Activated naive CD4-positive, alpha-beta T cell treated with anti-CD3 and anti-CD28 coated beads, Interleukin-2, amount 50 U/mL, for 16 hours (primary cell): Measurements from ENCODE around the gene HELZ.
"Not testable (repeated sequence)": the region's sequence is repeated elsewhere in the genome, so short reads cannot be mapped to it uniquely, and the experiment has no call there.

Experiments used
- DNase-seq: peaks from one replicate; pipeline ENCODE4 v3.0.0-alpha.2; 2020

Gene HELZ, protein sequence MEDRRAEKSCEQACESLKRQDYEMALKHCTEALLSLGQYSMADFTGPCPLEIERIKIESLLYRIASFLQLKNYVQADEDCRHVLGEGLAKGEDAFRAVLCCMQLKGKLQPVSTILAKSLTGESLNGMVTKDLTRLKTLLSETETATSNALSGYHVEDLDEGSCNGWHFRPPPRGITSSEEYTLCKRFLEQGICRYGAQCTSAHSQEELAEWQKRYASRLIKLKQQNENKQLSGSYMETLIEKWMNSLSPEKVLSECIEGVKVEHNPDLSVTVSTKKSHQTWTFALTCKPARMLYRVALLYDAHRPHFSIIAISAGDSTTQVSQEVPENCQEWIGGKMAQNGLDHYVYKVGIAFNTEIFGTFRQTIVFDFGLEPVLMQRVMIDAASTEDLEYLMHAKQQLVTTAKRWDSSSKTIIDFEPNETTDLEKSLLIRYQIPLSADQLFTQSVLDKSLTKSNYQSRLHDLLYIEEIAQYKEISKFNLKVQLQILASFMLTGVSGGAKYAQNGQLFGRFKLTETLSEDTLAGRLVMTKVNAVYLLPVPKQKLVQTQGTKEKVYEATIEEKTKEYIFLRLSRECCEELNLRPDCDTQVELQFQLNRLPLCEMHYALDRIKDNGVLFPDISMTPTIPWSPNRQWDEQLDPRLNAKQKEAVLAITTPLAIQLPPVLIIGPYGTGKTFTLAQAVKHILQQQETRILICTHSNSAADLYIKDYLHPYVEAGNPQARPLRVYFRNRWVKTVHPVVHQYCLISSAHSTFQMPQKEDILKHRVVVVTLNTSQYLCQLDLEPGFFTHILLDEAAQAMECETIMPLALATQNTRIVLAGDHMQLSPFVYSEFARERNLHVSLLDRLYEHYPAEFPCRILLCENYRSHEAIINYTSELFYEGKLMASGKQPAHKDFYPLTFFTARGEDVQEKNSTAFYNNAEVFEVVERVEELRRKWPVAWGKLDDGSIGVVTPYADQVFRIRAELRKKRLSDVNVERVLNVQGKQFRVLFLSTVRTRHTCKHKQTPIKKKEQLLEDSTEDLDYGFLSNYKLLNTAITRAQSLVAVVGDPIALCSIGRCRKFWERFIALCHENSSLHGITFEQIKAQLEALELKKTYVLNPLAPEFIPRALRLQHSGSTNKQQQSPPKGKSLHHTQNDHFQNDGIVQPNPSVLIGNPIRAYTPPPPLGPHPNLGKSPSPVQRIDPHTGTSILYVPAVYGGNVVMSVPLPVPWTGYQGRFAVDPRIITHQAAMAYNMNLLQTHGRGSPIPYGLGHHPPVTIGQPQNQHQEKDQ (N-terminal part only)

DNA sequence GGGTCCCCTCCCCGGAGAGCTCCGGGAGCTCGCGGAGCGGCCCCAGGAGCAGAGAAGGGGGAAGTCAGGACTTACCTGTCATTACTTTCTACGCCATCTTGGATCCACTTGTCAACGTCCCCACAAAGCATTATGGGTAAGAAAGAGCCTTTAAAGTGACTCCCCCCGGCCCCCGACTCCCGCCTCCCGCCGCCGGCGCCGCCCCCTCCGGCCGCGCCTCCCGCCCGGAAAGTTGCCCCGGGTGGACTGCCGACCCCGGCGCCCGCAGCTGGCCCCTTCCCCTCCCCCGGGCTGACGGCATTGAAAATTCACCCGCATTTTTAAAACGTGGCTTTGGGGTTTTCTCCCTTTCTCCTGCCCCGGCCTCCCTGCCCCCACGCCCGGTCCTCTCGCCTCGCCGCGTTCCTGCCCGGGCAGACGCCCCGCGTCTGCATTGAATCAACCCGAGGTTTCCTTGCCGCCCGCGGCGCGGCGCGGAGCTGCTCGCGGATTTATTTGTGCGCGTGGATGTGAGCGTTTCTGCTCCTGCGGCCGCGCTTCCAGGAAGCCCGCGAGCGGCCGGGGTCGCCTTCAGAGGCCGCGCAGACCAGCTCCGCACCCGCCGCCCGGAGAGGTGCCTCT is at the start of gene HELZ:
Gene HELZ (minus strand): TSS at position 124 of the 621 bp plus-strand sequence. CDS start 26,392 bp downstream, outside the sequence.
- peak; percentile 73 for DNase-seq

DNA sequence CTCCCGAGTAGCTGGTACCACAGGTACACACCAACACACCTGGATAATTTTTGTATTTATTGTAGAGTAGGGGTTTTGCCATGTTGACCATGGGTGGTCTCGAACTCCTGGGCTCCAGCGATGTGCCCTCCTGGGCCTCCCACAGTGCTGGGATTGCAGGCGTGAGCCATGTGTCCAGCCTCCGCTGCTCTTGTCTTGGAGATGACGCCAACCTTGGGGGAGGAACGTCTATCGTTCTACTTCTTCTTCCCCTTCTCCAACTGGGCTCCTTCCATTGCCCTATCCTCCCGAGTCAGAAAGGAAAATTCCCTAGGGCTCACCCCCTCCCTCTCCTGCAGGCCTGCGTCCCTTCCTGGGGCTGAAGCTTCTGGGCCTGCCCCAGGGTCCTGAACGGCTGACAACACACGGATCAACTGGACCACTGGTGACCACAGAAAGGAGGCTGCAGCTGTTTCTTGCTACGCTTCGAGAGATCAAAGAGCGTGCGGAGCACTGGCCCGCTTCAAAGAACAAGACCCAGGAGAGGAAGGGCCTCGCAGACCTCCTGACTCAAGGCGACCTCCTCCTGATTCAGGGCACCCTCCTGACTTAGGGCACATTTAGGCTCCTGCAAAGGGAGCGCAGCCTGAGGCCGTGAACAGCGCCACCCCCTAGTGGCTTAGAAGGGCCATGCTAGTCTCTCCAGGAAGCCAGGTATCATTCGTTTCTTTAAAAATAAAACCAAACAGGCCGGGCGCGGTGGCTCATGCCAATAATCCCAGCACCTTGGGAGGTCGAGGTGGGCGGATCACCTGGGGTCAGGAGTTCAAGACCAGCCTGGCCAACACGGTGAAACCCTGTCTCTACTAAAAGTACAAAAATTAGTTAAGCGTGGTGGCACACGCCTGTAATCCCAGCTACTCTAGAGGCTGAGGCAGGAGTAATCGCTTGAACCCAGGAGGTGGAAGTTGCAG is 48.5 kb upstream of the HELZ start:
- DNase-seq = peak; percentile 65

DNA sequence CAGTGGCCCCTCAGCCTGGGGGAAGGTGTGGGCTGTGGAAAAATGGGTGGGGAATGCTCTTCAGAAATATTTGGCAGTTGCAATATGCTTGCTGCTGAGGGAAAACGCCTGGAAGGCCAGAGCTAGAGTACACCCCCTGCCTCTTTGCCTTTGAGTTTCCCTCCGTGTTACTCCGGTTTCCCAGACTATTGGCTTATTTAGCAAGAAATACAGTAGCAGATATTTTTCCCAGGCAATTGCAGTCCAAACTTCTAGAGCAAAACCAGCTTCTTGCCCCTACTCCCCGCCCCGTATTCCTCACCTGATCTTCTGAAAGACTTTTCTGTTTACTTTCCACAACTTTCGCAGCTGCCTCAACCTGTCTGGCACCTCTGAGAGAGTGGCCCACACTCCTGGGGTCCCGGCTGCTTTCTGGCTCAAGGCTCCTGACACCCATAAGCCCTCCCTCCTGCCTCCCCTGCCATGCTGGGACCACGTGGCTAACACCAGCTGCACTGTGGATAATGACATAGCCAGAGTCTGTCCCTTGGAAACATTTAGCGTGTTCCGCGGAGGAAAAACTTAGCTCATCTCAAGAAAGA is 45.8 kb upstream of the HELZ start:
- DNase-seq = no peak

DNA sequence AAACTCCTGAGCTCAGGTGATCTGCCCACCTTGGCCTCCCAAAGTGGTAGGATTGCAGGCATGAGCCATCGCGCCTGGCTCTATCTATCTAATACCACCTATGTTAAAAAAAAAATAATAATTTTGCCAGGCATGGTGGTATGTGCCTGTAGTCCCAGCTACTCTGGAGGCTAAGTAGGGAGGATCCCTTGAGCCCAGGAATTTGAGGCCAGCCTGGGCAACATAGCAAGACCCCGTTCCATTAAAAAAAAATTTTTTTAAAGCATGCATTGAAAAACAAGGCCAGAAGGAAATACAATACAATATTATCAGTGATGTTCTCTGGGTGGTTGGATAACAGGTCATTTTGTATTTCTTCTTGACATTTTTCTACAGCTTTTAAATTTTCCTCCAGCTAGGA is 45.2 kb upstream of the HELZ start:
- DNase-seq = no peak

DNA sequence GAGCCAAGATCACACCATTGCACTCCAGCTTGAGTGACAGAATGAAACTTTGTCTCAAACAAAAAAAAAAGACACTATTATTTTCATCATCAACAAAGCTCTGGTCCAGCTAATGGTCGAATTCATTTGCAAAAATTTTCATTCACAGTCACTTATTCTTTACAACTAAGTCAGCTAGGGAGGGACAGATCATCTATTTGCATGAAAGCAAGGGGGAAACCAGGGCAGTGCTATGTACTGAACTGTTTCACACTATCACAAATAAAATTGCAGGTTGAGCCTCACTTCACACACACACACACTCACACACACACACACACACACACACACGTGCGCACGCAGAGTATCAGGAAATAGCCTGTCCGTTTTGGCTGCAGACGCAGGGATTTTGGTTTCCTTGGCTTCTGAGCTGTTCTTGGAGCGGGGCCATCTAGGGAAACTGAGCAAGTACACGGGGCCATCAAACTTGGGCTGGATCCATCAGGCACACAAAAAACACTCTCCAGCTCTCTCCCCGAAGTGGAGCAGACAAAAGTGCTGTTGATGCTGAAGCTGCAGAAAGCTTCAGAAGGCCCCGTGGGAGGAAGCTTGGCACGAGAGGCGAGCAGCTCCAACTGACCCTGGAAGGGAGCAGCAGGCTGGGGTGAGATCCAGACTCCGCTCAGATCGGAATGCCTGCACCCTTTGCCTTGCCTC is 44.3 kb upstream of the HELZ start:
- no peak for DNase-seq

DNA sequence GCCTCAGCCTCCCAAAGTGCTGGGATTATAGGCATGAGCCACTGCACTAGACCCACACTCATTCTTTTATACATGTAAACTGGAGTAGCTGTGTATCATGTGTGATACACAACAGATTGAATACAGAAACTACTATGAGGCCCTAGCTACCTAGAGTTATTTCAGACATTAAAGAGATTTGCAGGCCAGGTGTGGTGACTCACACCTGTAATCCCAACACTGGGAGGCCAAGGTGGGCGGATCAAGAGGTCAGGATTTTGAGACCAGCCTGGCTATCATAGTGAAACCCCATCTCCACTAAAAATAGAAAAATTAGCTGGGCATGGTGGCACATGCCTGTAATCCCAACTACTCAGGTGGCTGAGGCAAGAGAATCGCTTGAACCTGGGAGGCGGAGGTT is 41.8 kb upstream of the HELZ start:
- DNase-seq = not testable (repeated sequence)

DNA sequence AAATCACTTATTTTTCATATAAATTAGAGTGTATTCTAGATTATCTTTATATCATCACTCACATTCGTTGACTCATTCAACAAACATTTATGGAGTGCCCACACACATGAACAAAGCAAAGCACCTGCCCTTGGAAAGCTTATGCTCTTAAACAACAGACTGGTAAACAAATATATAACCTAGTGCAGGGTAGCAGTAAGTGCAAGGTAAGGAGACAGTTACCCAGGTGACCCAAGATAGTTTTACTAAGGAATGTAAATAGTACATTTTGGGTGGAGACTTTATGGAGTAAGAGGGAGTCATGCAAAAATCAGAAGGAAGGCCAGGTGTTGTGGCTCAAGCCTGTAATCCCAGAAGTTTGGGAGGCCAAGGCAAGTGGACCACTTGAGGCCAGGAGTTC is 40.4 kb upstream of the HELZ start:
- DNase-seq = no peak

DNA sequence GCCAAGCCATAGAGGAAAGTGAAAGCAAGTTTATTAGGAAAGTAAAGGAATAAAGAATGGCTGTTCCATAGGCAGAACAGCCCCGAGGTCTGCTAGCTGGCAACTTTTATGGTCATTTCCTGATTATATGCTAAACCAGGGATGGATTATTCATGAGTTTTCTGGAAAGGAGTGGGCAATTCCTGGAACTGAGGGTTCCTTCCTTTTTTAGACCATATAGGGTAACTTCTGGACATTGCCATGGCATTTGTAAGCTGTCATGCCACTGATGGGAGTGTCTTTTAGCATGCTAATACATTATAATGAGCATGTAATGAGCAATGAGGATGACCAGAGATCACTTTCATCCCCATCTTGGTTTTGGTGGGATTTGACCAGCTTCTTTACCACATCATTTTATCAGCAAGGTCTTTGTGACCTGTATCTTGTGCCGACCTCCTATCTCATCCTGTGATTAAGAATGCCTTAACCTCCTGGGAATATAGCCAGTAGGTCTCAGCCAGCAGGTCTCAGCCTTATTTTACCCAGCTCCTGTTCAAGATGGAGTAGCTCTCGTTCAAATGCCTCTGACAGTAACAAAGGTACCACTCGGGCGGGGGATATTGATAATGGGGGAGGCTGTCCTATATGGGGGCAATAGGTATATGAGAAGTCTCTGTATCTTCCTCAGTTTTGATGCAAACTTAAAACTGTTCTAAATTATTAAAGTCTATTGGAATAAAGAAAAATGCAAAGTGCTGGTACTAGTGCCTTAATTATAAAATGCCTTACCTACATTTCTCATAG is 38.9 kb upstream of the HELZ start:
- DNase-seq = no peak

DNA sequence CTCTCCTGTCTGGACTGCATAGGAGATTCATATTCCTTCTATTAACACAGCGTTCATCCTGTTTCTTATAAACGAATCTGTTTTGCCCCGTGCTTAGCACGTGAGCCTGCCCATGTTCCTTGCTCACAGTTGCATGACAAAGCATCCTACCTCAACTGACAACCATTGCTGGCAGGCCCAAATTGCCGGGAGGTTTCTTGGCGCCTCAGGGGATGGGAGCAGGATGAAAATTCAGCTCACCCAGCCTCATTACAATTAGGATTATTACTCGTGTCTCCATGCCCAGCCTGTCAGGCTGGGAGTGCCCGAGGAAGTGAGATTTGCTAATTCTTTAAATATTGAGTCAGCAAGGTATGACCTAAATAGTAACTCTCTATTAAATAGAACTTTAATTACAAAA is 36.7 kb upstream of the HELZ start:
- DNase-seq = no peak

DNA sequence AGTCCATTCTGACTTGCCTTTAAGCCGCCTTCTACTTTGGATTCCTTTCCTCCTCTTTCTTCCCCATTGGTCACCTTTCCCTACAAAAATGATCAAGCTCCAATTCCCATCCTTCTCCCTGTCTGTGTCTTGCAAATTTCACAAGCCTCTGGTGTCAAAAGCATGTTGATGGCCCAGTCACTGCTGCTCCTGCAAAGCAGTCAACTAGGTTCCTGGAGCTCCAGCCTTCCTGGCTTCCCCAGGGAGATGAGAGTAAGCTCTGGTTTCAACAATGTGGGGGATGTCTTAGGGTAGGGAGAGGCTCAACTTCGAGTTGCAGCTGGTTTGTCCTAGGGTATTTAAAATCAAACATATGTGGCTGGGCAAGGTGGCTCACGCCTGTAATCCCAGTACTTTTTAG is 36.1 kb upstream of the HELZ start:
- DNase-seq = no peak

DNA sequence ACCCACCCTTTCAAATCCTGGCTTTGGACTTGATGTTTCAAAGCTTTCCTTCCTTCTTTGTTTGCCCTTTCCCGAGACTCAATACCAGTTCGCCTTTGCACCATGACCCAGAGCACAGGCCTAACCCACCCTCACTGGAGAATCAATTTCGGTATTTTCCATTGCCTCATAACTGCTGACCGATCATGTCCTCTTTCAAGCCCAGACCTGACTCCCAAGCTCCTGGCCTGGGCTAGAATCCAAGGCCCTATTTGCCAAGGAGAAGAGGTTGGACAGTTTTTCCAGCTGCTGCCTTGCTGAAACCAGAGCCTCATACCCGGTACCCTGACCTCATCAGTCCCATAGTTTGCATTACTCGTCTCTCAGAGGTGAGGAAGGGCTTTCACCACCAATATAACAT is 35.3 kb upstream of the HELZ start:
- no peak for DNase-seq

DNA sequence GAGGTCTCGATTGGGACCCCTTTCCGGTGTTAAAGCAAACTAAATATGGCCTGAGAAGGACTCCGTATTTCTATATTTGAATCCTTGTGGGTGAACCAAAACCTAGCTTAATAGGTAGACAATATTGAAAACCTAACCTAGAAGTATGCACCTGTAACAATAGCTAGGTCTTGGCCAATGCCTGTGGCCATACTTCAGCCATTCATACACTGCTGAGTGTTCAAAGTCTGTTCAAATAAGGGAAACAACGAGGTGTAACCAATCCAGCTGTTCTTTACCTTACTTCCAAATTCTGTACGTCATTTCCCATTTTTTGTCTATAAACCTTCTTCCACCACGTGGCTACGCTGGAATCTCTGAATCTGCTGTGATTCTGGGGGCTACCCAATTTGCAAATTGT is 34.1 kb upstream of the HELZ start:
- DNase-seq = no peak

DNA sequence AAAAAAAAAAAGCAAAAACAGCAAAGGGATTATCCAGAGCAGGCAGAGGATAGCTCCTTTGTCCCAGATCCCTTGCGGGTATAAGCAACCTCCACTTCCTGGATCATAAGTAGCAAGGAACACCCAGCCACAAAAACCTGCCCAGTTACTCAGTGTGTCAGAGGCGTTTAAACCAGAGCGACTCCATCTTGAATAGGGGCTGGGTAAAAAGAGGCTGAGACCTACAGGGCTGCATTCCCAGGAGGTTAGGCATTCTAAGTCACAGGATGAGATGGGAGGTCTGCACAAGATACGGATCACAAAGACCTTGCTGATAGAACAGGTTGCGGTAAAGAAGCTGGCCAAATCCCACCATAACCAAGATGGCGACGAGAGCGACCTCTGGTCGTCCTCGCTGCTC is 33.4 kb upstream of the HELZ start:
- DNase-seq = no peak

DNA sequence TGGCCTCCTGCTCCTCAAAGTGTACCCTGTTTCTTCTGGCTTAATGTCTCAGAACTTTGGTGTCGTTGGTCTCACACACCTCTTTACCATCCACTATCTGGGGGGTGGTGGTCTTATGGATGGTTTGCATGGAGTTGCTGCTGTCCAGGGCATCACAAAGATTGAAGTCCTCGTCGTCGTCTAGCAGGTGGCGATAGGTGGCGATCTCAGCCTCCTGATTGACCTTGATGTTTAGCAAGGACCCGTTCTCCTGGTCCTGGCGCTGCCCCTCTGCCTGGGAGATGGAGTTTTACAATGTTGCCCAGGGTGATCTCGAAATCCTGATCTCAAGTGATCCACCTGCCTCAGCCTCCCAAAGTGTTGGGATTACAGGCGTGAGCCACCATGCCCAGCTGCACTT is 31.1 kb upstream of the HELZ start:
- no peak for DNase-seq

DNA sequence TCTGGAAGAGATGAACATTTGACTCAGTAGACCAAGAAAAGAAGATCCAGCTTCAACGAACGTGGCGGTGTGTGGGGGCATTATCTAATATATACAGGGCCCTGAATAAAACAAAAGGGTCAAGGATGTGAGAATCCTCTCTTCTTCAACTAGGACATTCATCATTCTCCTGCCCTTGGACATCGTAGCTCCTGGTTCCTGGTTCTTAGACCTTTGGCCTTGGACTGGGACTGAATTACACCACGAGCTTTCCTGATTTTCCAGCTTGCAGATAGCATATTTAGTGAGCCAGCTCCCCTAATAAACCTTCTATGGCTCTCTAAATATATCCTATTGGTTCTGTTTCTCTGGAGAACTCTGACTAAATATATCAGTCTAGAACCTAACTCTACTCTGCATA is 29.5 kb upstream of the HELZ start:
- DNase-seq = no peak

DNA sequence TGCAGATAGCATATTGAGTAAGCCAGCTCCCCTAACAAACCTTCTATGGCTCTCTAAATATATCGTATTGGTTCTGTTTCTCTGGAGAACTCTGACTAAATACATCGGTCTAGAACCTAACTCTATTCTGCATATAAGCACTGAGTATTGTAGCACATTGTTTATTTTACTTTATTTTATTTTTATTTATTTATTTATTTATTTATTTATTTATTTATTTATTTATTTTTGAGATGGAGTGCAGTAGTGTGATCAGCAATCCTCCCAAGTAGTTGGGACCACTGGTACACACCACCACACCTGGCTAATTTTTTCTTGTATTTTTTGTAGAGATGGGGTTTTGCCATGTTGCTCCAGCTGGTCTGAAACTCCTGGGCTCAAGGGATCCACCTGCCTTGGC is 28.9 kb upstream of the HELZ start:
- DNase-seq = no peak

DNA sequence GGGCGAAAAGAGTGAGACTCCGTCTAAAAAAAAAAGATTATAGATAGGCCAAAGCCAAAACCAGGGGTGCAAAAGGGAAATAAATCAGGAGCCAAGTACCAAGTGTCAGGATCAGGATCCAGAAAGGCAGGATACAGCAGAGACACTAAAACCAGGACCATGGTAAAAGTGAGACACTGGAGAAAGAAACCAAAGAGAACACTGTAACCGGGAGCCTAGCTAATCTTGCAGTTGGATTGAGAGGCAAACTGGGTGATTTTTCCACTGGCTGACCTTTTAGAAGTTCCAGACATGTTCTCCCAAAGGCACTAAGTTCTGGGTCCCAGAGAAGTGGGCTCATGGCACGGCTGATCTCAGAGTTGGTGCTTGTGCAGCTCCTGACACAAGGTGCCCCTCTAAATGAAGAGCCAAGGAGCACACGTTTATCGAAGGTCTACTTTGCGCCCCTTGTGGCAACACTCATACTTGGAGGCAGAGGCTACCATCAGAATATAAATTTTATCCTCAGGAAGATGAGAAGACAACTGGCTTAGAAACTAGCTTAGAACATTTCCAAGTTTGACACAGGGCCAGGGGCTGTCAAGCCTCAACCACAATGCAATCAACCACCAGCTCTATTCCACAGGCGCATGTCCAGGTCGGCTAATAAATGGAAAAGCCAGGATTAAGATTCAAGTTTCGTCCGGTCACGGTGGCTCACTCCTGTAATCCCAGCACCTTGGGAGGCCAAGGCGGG is 27.5 kb upstream of the HELZ start:
- DNase-seq = no peak

DNA sequence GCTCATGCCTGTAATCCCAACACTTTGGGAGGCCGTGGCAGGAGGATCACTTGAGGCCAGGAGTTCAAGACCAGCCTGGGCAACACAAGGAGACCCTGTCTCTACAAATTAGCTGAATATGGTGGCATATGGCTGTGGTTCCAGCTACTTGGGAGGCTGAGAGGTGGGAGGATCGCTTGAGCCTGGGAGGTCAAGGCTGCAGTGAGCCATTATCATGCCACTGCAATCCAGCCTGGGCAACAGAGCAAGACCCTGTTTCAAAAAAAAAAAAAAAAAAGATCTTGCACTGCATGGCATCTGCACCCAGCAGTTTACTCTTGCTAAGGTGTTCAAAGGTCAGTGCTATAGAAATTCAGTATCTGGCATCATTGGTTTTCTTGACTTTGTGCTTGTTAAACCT is 26.2 kb upstream of the HELZ start:
- DNase-seq = not testable (repeated sequence)

DNA sequence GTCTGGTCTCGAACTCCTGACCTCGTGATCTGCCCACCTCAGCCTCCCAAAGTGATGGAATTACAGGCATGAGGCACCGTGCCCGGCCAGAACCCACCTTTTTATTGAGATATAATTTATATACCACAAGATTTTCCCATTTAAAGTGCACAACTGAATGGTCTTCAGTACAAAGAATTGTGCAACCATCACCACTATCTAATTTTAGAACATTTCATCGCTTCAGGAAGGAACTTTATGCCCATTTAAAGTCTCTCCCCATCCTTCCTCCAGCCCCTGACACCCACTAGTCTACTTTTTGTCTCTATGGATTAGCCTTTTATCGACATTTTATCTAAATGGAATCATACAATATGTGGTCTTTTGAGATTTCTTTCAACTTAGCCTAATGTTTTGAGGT is 25.4 kb upstream of the HELZ start:
- no peak for DNase-seq
